ENCODE measurements around the gene NOP53.
"Not testable (repeated sequence)": the region's sequence is repeated elsewhere in the genome, so short reads cannot be mapped to it uniquely, and the experiment has no call there.

Gene NOP53

GRCh38 chr19:47745010-47745901, at the start of gene NOP53:
Gene NOP53, plus strand, starts transcription at chr19:47745546. Its CDS starts 14 bp downstream, at chr19:47745560.
- peak; percentile 97 for DNase-seq (ENCODE audit: low spot score)

DNA sequence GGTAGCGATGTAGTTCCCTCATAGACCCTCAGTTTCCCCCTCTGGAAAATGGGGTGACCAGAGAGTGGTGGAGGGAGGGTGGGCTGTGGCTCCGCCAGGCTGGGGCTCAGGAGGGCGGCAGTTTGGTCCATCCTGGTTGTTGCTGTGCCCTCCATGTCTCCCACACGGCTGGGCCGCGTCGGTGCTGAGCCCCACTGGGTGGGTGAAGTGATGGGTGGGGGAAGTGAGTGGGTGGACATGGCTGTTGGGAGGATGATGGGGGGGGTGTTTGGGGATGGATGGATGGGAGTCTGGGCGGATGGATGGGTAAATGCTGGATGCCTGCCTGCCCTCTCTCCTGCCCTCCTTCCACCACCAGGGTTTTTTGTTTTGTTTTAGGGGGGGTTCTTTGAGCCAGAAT, 48.7 kb upstream of the NOP53 start:
- no peak for DNase-seq (ENCODE audit: low spot score)

DNA sequence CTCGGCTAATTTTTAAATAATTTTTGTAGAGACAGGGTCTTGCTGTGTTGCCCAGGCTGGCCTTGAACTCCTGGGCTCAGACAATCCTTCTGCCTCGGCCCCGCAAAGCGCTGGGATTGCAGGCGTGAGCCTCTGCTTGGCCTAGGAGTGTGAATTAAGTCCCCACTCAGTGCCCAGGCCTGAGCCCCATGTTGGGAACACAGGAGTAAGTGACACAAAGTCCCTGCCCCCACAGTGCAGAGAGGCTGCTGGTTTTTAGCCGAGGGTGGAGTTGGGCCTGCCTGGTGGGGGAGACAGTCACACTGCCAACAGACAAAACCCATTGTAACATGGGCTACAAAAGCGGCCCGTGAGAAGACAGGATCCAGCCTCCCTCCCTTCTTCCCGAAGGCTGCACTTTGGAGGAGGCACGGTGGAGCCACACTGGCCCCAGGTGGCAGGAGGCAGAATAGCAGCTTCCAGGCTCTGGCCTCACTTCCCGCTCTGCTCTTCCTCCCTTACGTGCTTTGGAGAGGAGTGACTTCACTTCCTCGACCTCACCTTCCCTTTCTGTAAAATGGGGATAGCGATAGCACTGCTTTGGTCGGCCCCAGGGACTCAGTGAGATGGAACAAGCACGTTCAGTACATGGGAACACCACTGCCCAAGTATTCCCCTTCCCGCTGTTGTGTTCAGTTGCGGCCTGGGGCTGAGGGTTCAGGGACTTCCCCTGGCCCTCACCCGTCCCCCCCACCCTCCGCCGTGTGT, 47.3 kb upstream of the NOP53 start:
- peak; percentile 90 for DNase-seq (ENCODE audit: low spot score)

DNA sequence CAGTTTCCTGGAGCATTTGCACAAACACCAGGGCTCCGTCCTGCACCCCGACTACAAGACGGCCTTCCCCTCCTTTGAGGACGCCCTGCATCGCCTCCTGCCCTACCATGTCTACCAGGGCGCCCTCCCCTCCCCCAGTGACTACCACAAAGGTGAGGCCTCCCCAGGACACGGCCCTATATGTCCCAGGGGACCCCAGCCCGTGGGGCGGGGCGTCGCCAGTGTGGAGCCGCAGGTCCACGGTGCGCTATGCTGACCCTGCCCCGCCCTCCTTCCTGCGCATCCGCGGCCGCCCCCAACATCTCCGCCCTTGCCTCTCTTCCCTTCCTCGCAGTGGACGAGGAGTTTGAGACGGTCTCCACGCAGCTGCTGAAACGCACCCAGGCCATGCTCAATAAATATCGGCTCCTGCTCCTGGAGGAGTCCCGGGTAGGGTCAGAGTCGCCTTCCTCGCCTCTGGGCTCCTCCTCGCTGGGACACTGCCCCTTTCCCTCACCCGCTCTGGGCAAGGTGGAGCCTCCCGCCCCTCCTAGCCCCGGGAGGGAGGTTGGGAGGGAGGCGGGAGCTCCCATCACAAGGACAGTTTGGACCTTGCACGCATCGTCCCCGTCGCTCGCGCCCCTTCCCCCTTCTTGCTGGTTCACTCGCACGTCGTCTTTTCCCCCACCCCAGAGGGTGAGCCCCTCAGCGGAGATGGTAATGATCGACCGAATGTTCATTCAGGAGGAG, 46.6 kb upstream of the NOP53 start:
- no peak for DNase-seq (ENCODE audit: low spot score)

GRCh38 chr19:47699360-47699917, 45.9 kb upstream of the NOP53 start:
- peak; percentile 37 for DNase-seq (ENCODE audit: low spot score)

DNA sequence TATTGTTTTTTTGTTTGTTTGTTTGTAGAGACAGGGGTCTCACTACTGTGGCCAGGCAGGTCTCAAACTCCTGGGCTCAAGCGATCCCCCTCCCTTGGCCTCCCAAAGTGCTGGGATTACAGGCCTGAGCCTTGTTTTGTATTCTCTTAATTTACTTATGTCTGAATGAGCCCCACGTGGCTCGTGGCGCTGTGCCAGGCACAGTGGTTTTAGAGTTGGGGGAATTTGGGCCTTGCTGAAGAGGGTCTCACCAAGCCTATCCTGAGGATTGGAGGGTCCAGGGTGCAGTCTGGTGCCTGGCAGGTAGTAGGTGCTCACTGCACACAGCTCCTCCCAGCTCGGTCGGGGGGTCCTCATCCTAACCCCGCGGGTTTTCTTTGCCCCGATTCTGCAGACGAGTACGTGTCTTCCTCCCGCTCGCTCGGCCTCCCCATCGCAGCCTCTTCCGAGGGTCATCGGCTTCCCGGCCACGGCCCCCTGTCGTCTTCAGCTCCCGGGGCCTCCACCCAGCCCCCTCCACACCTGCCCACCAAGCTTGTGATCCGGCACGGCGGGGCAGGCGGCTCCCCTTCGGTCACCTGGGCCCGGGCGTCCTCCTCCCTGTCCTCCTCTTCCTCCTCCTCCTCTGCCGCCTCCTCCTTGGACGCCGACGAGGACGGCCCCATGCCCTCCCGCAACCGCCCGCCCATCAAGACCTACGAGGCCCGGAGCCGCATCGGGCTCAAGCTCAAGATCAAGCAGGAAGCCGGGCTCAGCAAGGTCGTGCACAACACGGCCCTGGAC, 44.2 kb upstream of the NOP53 start:
- no peak for DNase-seq (ENCODE audit: low spot score)

- DNase-seq (ENCODE audit: low spot score): no peak
Observed at GRCh38 chr19:47701717-47702552, 43.4 kb upstream of the NOP53 start.

DNA sequence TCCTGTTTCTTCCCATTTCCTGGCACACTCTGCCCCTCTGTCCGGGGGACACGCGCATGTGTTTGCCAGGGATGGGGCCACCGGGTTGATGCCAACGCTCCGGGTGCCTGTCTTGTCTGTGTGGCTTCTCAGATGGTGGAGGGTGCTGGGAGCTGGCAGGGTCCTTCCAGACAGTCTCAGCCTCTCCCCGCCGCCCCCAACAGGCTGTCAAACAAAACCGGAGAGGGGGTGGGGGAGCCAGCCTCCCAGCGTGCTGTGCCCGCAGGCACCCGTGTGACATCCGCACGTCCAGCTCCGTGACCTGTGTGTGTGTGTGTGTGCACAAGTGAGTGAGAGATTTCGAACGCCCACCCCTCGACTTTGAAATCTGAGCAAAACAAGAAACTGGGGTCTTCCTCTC, 42.7 kb upstream of the NOP53 start:
- no peak for DNase-seq (ENCODE audit: low spot score)

GRCh38 chr19:47703301-47703700, 42.0 kb upstream of the NOP53 start:
- DNase-seq (ENCODE audit: low spot score): no peak

DNA sequence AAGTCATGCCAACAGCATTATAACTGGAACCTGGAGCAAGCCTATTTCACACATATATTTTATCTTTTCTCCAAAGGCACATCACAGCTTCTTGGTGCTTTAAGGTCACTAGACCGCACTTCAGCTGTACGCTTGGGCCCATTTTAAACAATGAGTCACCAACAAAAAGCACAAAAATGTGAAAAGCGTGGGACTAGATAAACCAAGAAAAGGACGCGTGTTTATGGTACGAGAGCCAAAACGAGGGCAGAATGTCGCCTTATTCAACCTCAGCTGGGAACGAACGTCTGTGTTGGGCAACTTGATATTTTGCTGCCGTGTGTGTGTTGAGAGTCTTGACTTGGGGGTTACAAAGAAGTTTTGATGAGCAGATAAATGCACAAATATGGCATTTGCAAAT, 41.3 kb upstream of the NOP53 start:
- no peak for DNase-seq (ENCODE audit: low spot score)

- DNase-seq (ENCODE audit: low spot score): no peak
Observed at GRCh38 chr19:47704656-47705055, 40.7 kb upstream of the NOP53 start.

DNA sequence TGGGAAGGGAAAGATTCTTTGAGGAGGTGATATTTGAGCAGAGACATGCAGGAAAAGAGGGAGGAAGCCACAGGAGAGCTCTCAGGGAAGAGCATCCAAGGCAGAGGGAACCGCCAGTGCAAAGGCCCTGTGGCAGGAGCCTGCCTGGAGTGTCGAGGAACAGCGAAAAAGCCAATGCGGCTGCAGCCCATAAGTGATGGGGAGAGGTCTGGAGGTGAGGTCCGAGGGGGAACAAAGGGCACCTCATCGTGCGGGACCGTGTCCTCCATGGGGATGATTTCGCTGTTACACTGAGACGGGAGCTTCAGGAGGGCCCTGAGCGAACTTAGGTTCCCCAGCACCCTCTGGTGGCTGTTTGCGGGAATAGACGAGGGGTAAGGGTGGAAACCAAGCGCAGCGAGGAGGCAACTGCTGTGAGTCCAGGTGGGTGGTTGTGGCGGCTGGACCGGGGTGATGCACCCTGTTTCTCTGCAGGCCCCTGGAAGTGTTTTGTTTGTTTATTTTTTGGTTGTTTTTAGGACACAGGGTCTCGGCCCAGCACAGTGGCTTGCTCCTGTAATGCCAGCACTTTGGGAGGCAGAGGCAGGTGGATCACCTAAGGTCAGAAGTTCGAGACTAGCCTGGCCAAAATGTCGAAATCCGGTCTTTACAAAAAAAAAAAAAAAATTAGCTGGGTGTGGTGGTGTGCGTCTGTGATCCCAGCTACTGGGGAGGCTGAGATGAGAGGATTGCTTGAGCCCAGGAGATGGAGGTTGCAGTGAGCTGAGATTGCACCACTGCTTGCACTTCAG, 38.0 kb upstream of the NOP53 start:
- DNase-seq (ENCODE audit: low spot score): peak; percentile 80

DNA sequence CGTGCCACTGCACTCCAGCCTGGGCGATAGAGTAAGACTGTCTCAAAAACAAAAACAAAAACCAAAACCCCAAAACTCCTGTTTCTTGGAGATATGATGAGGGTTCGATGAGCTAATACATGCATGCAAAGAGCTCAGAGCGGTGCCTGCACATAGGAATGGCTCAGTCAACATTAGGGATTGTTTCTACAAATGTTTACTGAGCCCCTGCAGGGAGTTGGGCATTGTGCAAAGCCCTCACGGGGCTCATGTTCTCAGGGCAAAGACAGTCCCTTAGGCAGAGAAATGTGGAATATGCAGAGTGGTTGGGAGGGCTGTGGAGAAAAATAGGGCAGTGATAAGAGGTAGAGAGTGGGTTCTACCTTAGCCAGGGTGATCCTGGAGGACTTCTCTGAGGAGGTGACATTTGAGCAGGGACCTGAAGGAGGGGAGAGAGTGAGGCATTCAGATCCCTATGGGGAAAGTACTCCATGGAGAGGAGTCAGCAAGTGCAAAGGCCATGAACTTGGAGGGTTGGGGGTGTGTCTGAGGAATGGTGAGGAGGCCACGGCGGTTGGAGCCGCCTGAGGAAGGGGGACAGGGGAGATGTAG, 33.6 kb upstream of the NOP53 start:
- DNase-seq (ENCODE audit: low spot score): no peak

GRCh38 chr19:47713046-47714021, 32.0 kb upstream of the NOP53 start, which contains the start of gene EHD2:
Gene EHD2, plus strand, starts transcription at chr19:47713422. Its CDS starts 3,191 bp downstream, at chr19:47716613.
- no peak for DNase-seq (ENCODE audit: low spot score)

GRCh38 chr19:47714339-47714738, 31.0 kb upstream of the NOP53 start:
- DNase-seq (ENCODE audit: low spot score): no peak

DNA sequence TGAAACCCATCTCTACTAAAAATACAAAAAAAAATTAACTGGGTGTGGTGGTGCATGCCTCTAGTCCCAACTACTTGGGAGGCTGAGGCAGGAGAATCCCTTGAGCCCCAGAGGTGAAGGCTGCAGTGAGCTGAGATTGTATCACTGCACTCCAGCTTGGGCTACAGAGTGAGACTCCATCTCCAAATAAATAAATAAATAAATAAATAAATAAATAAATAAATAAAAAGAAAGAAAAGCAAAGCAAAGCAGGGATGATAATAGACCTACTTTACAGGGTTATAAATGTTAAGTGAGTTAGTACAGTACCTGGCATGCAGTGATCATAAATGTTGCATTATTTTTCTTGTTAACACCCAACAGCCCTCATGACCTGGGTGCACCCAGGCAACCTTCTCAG, 30.5 kb upstream of the NOP53 start:
- not testable (repeated sequence) for DNase-seq (ENCODE audit: low spot score)

DNA sequence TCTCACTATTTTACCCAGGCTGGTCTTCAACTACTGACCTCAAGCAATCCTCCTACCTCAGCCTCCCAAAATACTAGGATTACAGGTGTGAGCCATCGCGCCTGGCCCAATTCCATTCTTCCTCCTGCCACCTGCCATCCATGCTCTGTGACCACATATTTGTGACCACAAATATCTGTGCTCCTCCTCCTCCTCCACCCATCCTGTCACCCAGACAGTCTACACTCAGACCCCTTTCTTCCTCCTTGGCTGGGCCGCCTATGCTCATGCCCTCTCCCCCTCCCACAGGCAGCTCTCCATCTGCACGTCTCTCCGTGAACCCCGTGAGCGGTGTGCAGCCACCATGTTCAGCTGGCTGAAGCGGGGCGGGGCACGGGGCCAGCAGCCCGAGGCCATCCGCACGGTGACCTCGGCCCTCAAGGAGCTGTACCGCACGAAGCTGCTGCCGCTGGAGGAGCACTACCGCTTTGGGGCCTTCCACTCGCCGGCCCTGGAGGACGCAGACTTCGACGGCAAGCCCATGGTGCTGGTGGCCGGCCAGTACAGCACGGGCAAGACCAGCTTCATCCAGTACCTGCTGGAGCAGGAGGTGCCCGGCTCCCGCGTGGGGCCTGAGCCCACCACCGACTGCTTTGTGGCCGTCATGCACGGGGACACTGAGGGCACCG, 28.9 kb upstream of the NOP53 start:
- DNase-seq (ENCODE audit: low spot score): no peak
